Activated T-cell treated with anti-CD3 and anti-CD28 coated beads for 1 hour (primary cell): Measurements from ENCODE around the gene TRIP11.
"Not testable (repeated sequence)": the region's sequence is repeated elsewhere in the genome, so short reads cannot be mapped to it uniquely, and the experiment has no call there.

Experiments used
- DNase-seq: peaks from one replicate; pipeline ENCODE4 v3.0.0-alpha.2; 2020; ENCODE audit warnings: low read depth

The TRIP11 gene

GRCh38 chr14:92039719-92040430 lies at the start of gene TRIP11:
Gene TRIP11 (minus strand): TSS chr14:92040059. CDS start chr14:92039685, 374 bp downstream.
- peak; percentile 90 for DNase-seq

GRCh38 chr14:92088494-92088893 lies 48.6 kb upstream of the TRIP11 start:
- no peak for DNase-seq

- DNase-seq, result no peak
Observed at GRCh38 chr14:92074555-92074954, 34.7 kb upstream of the TRIP11 start.

GRCh38 chr14:92058006-92058917 lies 18.4 kb upstream of the TRIP11 start:
- DNase-seq, result no peak

- no peak for DNase-seq
Observed at GRCh38 chr14:92049781-92050180, 9.9 kb upstream of the TRIP11 start.

GRCh38 chr14:92049221-92049620 lies 9.4 kb upstream of the TRIP11 start:
- DNase-seq, result not testable (repeated sequence)

GRCh38 chr14:92045904-92046303 lies 6.0 kb upstream of the TRIP11 start:
- DNase-seq, result not testable (repeated sequence)

GRCh38 chr14:92041766-92042165 lies 1.9 kb upstream of the TRIP11 start:
- DNase-seq, result not testable (repeated sequence)

- no peak for DNase-seq
Observed at GRCh38 chr14:92041203-92041602, 1.3 kb upstream of the TRIP11 start.

- DNase-seq, result no peak
Observed at GRCh38 chr14:92040431-92041051, 682 bp upstream of the TRIP11 start.

GRCh38 chr14:92039063-92039718 lies 668 bp downstream of the TRIP11 start:
- DNase-seq, result no peak

GRCh38 chr14:92037989-92038388 lies 1.9 kb downstream of the TRIP11 start:
- DNase-seq, result no peak

- no peak for DNase-seq
Observed at GRCh38 chr14:92035890-92036289, 4.0 kb downstream of the TRIP11 start.

- DNase-seq, result no peak
Observed at GRCh38 chr14:92033906-92034687, 5.8 kb downstream of the TRIP11 start.

- DNase-seq, result no peak
Observed at GRCh38 chr14:92033433-92033832, 6.4 kb downstream of the TRIP11 start.

GRCh38 chr14:92026548-92027190 lies 13.2 kb downstream of the TRIP11 start:
- DNase-seq, result no peak

GRCh38 chr14:92022036-92022435 lies 17.8 kb downstream of the TRIP11 start:
- DNase-seq, result no peak

- DNase-seq, result no peak
Observed at GRCh38 chr14:92021523-92021922, 18.3 kb downstream of the TRIP11 start.

GRCh38 chr14:92014040-92014439 lies 25.8 kb downstream of the TRIP11 start:
- DNase-seq, result no peak

- no peak for DNase-seq
Observed at GRCh38 chr14:92012121-92012748, 27.6 kb downstream of the TRIP11 start.
